ENCODE data around the gene PPP4R1.
A peak's percentile ranks its signal among the peaks of the same experiment; 100 is the strongest.

PPP4R1 gene

DNA sequence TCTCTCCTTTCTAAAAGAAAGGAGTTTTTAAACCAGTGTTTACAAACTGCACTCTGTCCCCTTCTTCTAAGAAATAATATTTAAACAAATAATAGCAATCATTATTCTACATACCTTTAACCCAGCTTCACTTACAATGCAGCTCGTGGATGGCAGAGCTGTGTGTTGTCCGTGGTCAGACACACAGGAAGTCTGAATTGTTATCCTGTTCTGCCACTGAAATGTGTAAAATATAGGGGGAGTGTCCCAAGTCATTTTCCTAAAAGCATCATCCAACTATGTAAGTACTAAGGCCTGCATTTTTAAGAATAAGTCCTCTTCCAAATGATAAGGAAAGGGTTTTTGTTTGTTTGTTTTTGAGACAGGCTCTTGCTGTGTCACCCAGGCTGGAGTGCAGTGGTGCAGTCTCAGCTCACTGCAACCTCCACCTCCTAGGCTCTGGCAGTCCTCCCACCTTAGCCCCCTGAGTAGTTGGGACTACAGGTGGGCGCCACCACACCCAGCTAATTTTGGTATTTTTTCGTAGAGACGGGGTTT is 2.7 kb upstream of the PPP4R1 start:
- TF ChIP-seq CTCF (IDR thresholded peaks at IDR 0.05; ENCODE audit: borderline replicate concordance, control extremely low read depth, extremely low read depth, insufficient read depth, missing control alignments): no peak

GRCh38 chr18:9616049-9616448 is 1.7 kb upstream of the PPP4R1 start:
- in situ Hi-C loops (cut with MboI; ENCODE audit: low sequenced_read_pairs, unreplicated experiment): no loop called here
- no peak for DNase-seq (ENCODE audit: low spot score)
- TF ChIP-seq CTCF (IDR thresholded peaks at IDR 0.05; ENCODE audit: borderline replicate concordance, control extremely low read depth, extremely low read depth, insufficient read depth, missing control alignments): no peak

More for the DNA sequence above, 2.7 kb upstream of the PPP4R1 start:
- in situ Hi-C loops (cut with MboI; ENCODE audit: low sequenced_read_pairs, unreplicated experiment): no loop called here
- no peak for DNase-seq (ENCODE audit: low spot score)

DNA sequence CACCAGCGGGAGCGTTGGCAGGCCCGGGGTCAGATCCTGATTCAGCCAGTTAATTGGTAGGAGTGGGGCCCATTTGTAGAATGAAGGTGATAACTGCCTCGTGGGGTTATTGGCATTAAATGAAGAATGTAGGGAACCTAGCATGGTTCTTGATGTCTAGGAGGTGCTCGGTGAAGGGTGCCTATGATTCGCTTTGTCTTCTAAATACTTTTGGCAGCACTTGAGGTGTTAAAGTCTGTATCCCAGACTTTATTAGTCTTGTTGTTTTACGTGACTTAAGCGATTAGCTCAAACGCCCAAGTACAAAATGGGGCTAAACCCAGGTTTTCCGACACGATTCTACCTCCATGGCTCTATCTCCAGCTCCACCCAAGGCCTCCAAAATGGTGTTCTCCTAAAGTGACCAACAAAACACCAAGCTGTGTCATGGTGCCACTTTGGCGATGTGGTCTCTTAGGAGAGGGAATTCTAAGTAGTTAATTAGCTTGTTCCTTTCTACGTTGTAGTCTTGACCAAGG is 980 bp upstream of the PPP4R1 start:
- in situ Hi-C loops (cut with MboI; ENCODE audit: low sequenced_read_pairs, unreplicated experiment): no loop called here
- TF ChIP-seq CTCF (IDR thresholded peaks at IDR 0.05; ENCODE audit: borderline replicate concordance, control extremely low read depth, extremely low read depth, insufficient read depth, missing control alignments): no peak
- DNase-seq (ENCODE audit: low spot score): no peak

DNA sequence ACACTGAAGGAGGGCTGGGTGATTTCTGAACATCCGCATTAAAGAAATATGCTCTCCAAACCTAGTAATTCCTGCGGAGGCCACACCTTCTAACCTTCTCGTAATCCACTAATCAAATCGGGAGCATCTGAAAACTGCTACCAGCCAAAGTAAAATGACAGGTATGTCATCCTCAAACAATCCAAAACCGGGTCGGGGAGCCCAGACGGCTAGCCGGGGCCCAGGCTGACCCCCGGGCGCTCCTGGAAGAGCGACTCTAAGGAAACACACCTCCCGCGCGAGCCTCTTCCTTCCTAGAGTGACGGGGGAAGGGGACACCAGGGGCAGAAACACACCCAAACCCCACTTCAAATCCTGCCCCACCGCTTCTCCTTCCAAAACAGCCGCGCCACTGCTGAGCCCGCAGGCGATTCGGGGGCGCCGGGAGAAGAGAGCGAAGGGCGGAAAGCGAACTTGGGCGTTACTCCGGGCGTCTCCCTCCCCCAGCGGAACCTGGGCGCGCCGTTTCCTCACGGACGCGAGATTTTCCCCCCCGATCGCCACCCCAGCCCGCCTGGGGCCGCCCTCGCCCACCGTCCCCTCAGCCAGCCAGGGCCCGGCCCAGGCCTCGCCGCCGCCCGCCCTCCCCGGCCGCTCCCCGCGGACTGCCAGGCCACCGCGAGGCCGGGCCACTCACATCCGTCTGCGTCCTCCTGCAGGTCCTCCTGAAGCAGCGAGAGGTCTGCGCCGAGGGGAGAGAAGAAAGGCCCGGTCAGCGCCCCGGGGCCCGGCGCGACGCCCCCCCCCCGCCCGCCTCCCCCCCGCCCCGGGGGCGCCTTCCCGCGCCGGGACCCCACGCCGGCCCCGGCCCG is 584 bp downstream of the PPP4R1 start:
- in situ Hi-C loops (cut with MboI; ENCODE audit: low sequenced_read_pairs, unreplicated experiment): no loop called here
- peak; percentile 73 for DNase-seq (ENCODE audit: low spot score)
- no peak for TF ChIP-seq CTCF (IDR thresholded peaks at IDR 0.05; ENCODE audit: borderline replicate concordance, control extremely low read depth, extremely low read depth, insufficient read depth, missing control alignments)

DNA sequence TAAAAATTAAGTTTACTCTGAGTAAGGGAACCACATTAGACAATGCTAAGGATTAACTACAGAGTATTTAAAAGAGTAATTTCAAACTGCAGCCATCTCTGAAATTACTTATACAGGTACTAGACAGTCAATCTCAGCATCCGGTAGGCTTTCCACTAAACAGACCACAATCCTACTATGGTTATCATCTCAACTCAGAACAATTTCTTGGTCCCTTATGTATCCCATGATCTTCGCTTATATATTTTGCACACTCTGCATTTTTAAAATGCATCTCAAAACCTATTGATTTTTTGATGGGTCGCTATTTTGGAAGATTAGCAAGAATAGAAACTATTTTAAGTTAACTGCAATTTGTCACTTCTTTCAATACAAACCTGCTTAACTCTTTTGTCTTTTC is 1.4 kb downstream of the PPP4R1 start:
- no peak for TF ChIP-seq CTCF (IDR thresholded peaks at IDR 0.05; ENCODE audit: borderline replicate concordance, control extremely low read depth, extremely low read depth, insufficient read depth, missing control alignments)
- DNase-seq (ENCODE audit: low spot score): no peak
- in situ Hi-C loops (cut with MboI; ENCODE audit: low sequenced_read_pairs, unreplicated experiment): no loop called here

GRCh38 chr18:9612215-9612830 is 2.0 kb downstream of the PPP4R1 start:
- TF ChIP-seq CTCF (IDR thresholded peaks at IDR 0.05; ENCODE audit: borderline replicate concordance, control extremely low read depth, extremely low read depth, insufficient read depth, missing control alignments): peak; percentile 41
- in situ Hi-C loops (cut with MboI; ENCODE audit: low sequenced_read_pairs, unreplicated experiment): no loop called here
- peak; percentile 37 for DNase-seq (ENCODE audit: low spot score)

Data from GM13976 (cell line).